ENCODE data around the gene MED15. TPM values are rescaled to one million over a fixed set of nuclear protein-coding genes. Genes with fewer than 3 reads are reported as not detected.

The MED15 gene
- total and polyA plus RNA-seq, 2 of the 8 experiments (the other 6 are each of a cell fraction or from before 2014, with no cell fraction given): 28.3 to 57.1 TPM

GRCh38 chr22:20464912-20465758 lies 42.3 kb upstream of the MED15 start:
- Histone ChIP-seq H2BK20ac (ENCODE audit: low read length) (no peak overlapping the region), H2BK5ac (ENCODE audit: low read depth, low read length) (no peak overlapping the region), H2AFZ (ENCODE audit: low read length) (no peak overlapping the region), H3K56ac (replicated peaks; ENCODE audit: insufficient read length, low read depth, low read length) (no peak overlapping the region), H4K20me1 (replicated peaks in 1 of 2; ENCODE audit: control insufficient read depth in 1 of 2, insufficient read depth in 2 of 2, low read length in 2 of 2) (peaks cover 0 to 2% of the 10 kb centered on the region in 2 experiments), H3K4ac (replicated peaks; ENCODE audit: insufficient read length, low read depth, low read length) (no peak overlapping the region), H3K36me3 (ENCODE audit: control insufficient read depth in 2 of 4, insufficient read depth in 4 of 4, low read length in 3 of 4) (peaks cover 0 to 5% (median 0%) of the 10 kb centered on the region in 4 experiments; a peak in 1 of 8 replicates), H3K4me2 (ENCODE audit: insufficient read depth in 1 of 2, low read depth in 2 of 2, low read length in 2 of 2) (no peak overlapping the region), H3K4me1 (replicated peaks in 1 of 4; ENCODE audit: control insufficient read depth in 3 of 4, insufficient read depth in 4 of 4, low read length in 3 of 4) (no peaks in the 10 kb centered on the region), H2AK5ac (ENCODE audit: low read depth, low read length) (no peak overlapping the region), H3K4me3 (ENCODE audit: extremely low read depth in 1 of 4, insufficient read depth in 2 of 4, low read depth in 3 of 4, low read length in 4 of 4) (no peak overlapping the region), H3K23me2 (ENCODE audit: low read depth, low read length) (no peaks in the 10 kb centered on the region), H2BK120ac (replicated peaks; ENCODE audit: low read depth, low read length) (no peak overlapping the region), H3K14ac (ENCODE audit: insufficient read length) (no peak overlapping the region), H2BK15ac (ENCODE audit: low read length) (no peak overlapping the region), H3K18ac (ENCODE audit: extremely low read depth, low read length) (no peak overlapping the region), H3K23ac (ENCODE audit: insufficient read length) (no peak overlapping the region), H2BK12ac (ENCODE audit: low read depth, low read length) (no peak overlapping the region), H4K8ac (ENCODE audit: extremely low read depth, insufficient read depth, low read length) (no peak overlapping the region), H3K9ac (replicated peaks in 1 of 4; ENCODE audit: extremely low read depth in 1 of 4, low read depth in 3 of 4, low read length in 3 of 4) (no peak overlapping the region), H3K79me1 (ENCODE audit: low read depth, low read length) (no peaks in the 10 kb centered on the region), H3K27ac (ENCODE audit: low read depth, low read length) (no peak overlapping the region), H4K91ac (replicated peaks; ENCODE audit: insufficient read length, low read length) (no peak overlapping the region), H3K27me3 (replicated peaks in 1 of 4; ENCODE audit: control insufficient read depth in 3 of 4, extremely low read depth in 1 of 4, insufficient read depth in 3 of 4, low read length in 3 of 4) (no peaks in the 10 kb centered on the region), H4K5ac (ENCODE audit: insufficient read length, low read depth, low read length) (no peak overlapping the region), H3K9me3 (ENCODE audit: insufficient read depth in 2 of 2, low read depth in 1 of 2, low read length in 1 of 2) (no peaks in the 10 kb centered on the region), H3K79me2 (ENCODE audit: control insufficient read depth in 1 of 2, insufficient read depth in 2 of 2, low read length in 2 of 2) (no peaks in the 10 kb centered on the region)
- ChIA-PET POLR2A (ENCODE audit: partially characterized antibody) (interaction anchor here (2.0 kb wide), 1 partner anchor 24 kb away, joined by 4 read pairs; no protein-coding TSS in a partner anchor), CTCF (ENCODE audit: partially characterized antibody) (interaction anchor here (0.7 to 2.8 kb wide), 3 partner anchors 8 to 47 kb away, joined by 4 to 12 read pairs (median 9); no protein-coding TSS in a partner anchor)
- no peak for DNase-seq (ENCODE audit: low read depth in 1 of 2, low spot score in 2 of 2)
- no peak for FAIRE-seq
- no peak for TF ChIP-seq JUN (IDR thresholded peaks at IDR 0.05; ENCODE audit: low read depth, low read length)
- TF ChIP-seq ATF2 (IDR thresholded peaks at IDR 0.05; ENCODE audit: low read length): no peak
- no peak for TF ChIP-seq YY1 (IDR thresholded peaks at IDR 0.05; ENCODE audit: low read depth, low read length)
- no peak for TF ChIP-seq SIN3A (conservative IDR thresholded peaks at IDR 0.05 in 1 of 2, IDR thresholded peaks at IDR 0.05 in 1 of 2; ENCODE audit: low read depth in 1 of 2, low read length in 2 of 2)
- TF ChIP-seq RAD21 (IDR thresholded peaks at IDR 0.05 in 1 of 2, conservative IDR thresholded peaks at IDR 0.05 in 1 of 2; ENCODE audit: low read depth in 2 of 2, low read length in 2 of 2): no peak
- TF ChIP-seq RBBP5 (IDR thresholded peaks at IDR 0.05; ENCODE audit: borderline replicate concordance, low read depth, low read length): no peak
- TF ChIP-seq BCL11A (IDR thresholded peaks at IDR 0.05; ENCODE audit: low read depth in 2 of 2, low read length in 2 of 2): no peak
- 97% methylated on average over 32 of the region's 32 CpGs; no CpG with 5 or more reads in 1 of the 2 experiments for WGBS, 2 experiments (ENCODE audit: extremely low coverage in 1 of 2, insufficient coverage in 1 of 2, insufficient read length in 1 of 2, insufficient replicate concordance in 2 of 2, low coverage in 1 of 2, low lambda C conversion rate in 2 of 2, missing lambda C conversion rate in 1 of 2)

Data from H1 (cell line).